GM21723 (cell line): ENCODE results near the gene THBS1.

Experiments used
- ATAC-seq: cut with Tn5 transposase; IDR thresholded peaks from one replicate; pipeline ENCODE4 v1.9.1; 2021; ENCODE audit warnings: mild to moderate bottlenecking, moderate library complexity; ENCODE audit not compliant: unreplicated experiment

Gene THBS1

GRCh38 chr15:39573287-39573686 lies 7.6 kb upstream of the THBS1 start:
- ATAC-seq, result no peak

- ATAC-seq, result no peak
These were observed 7.0 kb upstream of the THBS1 start for GRCh38 chr15:39573844-39574243.

DNA sequence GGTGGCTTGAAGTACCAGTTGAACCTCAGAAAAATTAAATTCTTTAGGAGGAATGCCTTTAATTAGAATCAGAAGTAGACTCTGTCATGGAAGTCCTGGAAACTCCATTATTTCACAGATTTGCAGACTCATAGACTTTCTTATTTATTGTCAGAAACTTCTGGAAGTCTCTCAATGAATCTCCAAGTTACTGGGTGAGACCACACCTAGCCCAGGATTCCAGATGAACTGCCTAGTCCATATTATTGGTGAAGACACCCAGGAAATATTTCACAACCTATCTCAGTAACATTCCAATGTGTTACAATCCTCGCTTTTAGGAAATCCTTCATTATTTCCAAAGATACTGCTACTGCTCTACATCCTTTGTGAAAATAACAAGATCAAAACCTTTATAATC lies 6.5 kb upstream of the THBS1 start:
- ATAC-seq, result no peak

DNA sequence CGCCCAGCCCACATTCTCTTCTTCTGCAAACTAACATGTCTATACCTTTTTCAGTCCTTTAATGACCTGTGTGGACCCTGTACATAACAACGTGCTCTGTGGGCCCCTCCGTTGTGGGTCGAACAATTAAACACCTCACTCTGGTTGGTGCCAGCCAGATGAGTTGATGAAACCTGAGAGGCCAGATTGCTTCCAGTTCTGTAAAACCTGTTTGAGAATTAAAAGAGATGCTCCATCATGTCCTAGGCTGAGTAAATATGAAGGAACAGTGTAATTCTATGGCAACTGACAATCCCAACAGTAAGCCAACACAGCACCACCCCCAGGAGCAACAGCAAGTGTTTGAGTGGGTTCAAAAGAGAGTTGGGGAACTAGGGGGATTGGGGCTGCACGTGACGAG lies 5.7 kb upstream of the THBS1 start:
- no peak for ATAC-seq

DNA sequence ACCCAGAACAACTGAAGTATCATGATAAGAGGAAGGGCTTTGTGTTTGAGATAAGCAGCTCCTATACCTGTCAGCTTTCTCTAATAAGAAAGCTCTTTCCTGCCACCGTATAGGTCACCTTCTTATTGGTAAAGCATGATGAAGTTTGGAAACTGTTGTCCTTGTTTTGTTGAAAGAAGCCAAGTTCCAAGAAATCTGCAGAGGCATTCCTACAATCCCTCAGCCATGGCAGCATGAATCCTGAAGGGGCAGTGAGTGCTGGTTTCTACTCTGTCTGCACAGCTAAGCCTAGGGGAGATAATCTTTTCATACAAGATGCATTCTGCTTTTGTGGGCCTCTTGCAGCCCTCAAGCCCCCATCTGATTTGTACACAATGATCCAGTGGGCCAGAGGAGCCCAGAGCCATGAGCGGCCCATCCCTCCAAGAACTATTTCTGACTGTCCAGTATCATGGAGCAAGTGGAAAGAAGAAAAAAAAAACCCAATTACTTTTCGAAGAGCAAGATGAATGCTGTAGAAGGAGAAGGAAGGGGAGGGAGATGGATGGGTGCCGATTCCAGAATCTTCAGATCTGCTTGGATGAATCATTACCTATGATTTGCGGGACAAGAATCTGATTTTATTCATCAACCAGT lies 1.9 kb upstream of the THBS1 start:
- ATAC-seq, result no peak

GRCh38 chr15:39579487-39580116 lies 1.3 kb upstream of the THBS1 start:
- ATAC-seq, result no peak

- ATAC-seq, result peak; percentile 75
These were observed 778 bp upstream of the THBS1 start for GRCh38 chr15:39580117-39580484.

GRCh38 chr15:39581242-39581792 lies 438 bp downstream of the THBS1 start:
- no peak for ATAC-seq

DNA sequence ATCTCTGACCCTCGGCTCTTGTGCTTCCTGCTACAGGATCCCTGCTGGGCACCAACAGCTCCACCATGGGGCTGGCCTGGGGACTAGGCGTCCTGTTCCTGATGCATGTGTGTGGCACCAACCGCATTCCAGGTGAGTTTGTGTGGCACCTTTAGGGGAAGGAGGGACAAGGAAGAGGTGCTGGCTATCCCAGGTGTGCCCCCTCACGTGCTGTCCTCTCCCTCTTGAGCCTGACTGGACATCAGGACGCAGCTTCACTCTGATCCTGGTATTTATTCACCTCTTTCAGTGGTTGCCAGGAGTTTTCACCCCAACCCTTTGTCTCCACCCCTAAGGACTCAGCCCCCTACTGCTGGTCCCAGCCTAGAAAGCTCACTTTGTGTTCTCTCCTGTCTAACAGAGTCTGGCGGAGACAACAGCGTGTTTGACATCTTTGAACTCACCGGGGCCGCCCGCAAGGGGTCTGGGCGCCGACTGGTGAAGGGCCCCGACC lies 960 bp downstream of the THBS1 start:
- ATAC-seq, result no peak

DNA sequence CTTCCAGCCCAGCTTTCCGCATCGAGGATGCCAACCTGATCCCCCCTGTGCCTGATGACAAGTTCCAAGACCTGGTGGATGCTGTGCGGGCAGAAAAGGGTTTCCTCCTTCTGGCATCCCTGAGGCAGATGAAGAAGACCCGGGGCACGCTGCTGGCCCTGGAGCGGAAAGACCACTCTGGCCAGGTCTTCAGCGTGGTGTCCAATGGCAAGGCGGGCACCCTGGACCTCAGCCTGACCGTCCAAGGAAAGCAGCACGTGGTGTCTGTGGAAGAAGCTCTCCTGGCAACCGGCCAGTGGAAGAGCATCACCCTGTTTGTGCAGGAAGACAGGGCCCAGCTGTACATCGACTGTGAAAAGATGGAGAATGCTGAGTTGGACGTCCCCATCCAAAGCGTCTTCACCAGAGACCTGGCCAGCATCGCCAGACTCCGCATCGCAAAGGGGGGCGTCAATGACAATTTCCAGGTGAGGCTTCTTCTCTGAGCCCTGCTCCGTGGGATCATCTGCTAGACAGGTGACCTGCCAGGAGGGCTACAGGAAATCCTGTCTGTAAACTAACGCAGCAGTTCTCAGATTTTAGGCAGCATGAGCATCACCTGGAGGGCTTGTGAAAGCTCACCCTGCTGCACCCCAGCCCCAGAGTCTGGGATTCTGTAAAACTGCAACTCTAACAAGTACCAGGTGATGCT lies 1.6 kb downstream of the THBS1 start:
- ATAC-seq, result no peak

GRCh38 chr15:39582977-39583595 lies 2.2 kb downstream of the THBS1 start:
- ATAC-seq, result no peak

- ATAC-seq, result no peak
These were observed 2.9 kb downstream of the THBS1 start for GRCh38 chr15:39583596-39584265.

GRCh38 chr15:39584266-39584659 lies 3.4 kb downstream of the THBS1 start:
- no peak for ATAC-seq

- ATAC-seq, result no peak
These were observed 3.9 kb downstream of the THBS1 start for GRCh38 chr15:39584662-39585388.

DNA sequence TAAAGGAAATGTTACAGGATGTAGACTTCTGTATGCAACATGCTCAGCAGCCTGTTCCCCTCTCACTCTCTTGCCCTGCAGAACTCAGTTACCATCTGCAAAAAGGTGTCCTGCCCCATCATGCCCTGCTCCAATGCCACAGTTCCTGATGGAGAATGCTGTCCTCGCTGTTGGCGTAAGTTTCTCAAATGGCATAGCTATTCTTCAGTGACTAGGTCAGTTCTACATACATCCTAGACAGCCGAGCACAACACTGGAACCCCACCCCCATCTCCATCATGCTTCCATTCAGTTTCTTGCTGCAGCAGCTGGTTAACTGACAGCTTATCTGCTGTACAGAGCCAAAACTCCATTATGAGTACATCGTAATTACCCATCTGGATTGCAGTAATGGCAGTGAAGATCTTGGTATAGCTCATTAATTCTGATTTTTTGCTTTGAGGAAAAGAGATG lies 4.5 kb downstream of the THBS1 start:
- no peak for ATAC-seq

GRCh38 chr15:39585871-39586301 lies 5.0 kb downstream of the THBS1 start:
- ATAC-seq, result no peak

DNA sequence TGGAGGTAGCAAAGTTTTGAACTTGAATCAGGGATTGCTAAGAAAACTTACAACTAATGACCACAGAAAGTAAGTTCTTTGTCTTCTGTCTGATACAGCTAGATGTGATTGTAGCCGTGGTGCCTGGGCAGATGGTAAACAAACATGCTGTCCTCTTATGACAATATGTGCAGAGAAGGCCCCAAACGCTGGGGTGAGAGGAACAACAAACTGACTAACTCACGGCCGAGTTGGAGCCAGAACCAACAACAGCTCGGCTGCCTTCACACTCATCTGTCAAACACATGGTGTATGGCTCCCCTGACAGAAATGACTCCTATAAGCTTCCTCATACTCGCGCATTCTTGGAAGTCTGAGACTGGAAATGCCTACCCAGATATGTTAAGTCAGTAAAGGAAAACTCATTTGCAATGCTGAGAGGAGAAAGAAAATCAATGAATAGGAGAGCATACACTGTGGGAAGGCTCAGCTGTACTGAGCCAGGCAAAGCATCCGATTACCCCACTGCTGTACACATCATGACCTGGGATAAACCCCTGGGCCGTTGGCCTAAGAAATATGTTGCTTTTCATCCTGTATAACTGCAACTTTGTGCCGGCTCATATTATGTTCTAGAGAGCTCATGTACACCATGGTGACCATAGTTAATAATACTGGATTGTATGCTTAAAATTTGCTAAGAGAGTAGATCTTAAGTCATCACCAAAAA lies 5.7 kb downstream of the THBS1 start:
- ATAC-seq, result no peak

GRCh38 chr15:39587096-39587721 lies 6.3 kb downstream of the THBS1 start:
- no peak for ATAC-seq
